Liver (tissue), 9 donors: ENCODE data around the gene KNG1. TPM values are rescaled to one million over a fixed set of nuclear protein-coding genes. Genes with fewer than 3 reads are reported as not detected.

Experiments used
- DNase-seq: peaks from one replicate; pipeline ENCODE4 v3.0.0-alpha.2; 2017; ENCODE audit warnings: low spot score
- H3K27ac ChIP-seq, 2 donors: one replicate each; pipeline ENCODE4 v1.7.0; 2013; ENCODE audit warnings: inconsistent platforms in 2 of 2, low read length in 2 of 2, control low read depth in 1 of 2, low read depth in 1 of 2, mild to moderate bottlenecking in 1 of 2
- H3K27me3 ChIP-seq, 4 donors: one replicate each; pipeline versions ENCODE4 v1.6.1 to v1.7.0; 2013; ENCODE audit warnings: low read length in 3 of 4, inconsistent platforms in 1 of 4, mild to moderate bottlenecking in 1 of 4, moderate library complexity in 1 of 4; ENCODE audit not compliant: control insufficient read depth in 4 of 4, insufficient read depth in 4 of 4
- H3K36me3 ChIP-seq, 4 donors: one replicate each; pipeline versions ENCODE4 v1.6.1 to v1.7.0; 2013; ENCODE audit warnings: low read length in 3 of 4, mild to moderate bottlenecking in 3 of 4, low read depth in 1 of 4, moderate library complexity in 1 of 4; ENCODE audit not compliant: control insufficient read depth in 4 of 4, insufficient read depth in 3 of 4
- H3K4me1 ChIP-seq, 4 donors: one replicate each; pipeline versions ENCODE4 v1.6.1 to v1.7.0; 2013; ENCODE audit warnings: low read length in 3 of 4, mild to moderate bottlenecking in 3 of 4, moderate library complexity in 1 of 4; ENCODE audit not compliant: control insufficient read depth in 4 of 4, insufficient read depth in 4 of 4
- H3K4me3 ChIP-seq, 3 donors: one replicate each; pipeline versions ENCODE4 v1.6.1 to v1.7.0; 2013; ENCODE audit warnings: low read length in 3 of 3, control low read depth in 1 of 3, low read depth in 1 of 3, mild to moderate bottlenecking in 1 of 3
- H3K9ac ChIP-seq, 2 donors: one replicate each; pipeline ENCODE4 v1.7.0; 2013; ENCODE audit warnings: low read length in 2 of 2, mild to moderate bottlenecking in 2 of 2, moderate library complexity in 2 of 2, control low read depth in 1 of 2, low read depth in 1 of 2
- H3K9me3 ChIP-seq, 4 donors: one replicate each; pipeline versions ENCODE4 v1.6.1 to v1.7.0; 2013; ENCODE audit warnings: low read length in 3 of 4; ENCODE audit not compliant: control insufficient read depth in 4 of 4
- CTCF ChIP-seq: fragments of 150-350 bp; IDR thresholded peaks from 2 replicates; pipeline ENCODE4 v1.5.1; 2017; ENCODE audit warnings: improper control_type of control experiment, low read depth, low read length; ENCODE audit not compliant: missing input control
- EGR1 ChIP-seq, 2 donors: IDR thresholded peaks; 2 replicates each; pipeline ENCODE4 v1.6.1; 2016 to 2018; ENCODE audit warnings: antibody characterized with exemption in 2 of 2, low read depth in 2 of 2
- FOXA2 ChIP-seq: IDR thresholded peaks from 2 replicates; pipeline ENCODE4 v1.6.1; 2016; ENCODE audit warnings: antibody characterized with exemption
- GABPA ChIP-seq, 2 donors: IDR thresholded peaks in 1 of 2; conservative IDR thresholded peaks in 1 of 2; 2 replicates each; pipeline ENCODE4 v1.6.1; 2016; ENCODE audit warnings: antibody characterized with exemption in 2 of 2, mild to moderate bottlenecking in 1 of 2, moderate library complexity in 1 of 2
- HNF4A ChIP-seq, 2 donors: conservative IDR thresholded peaks; 2 replicates each; pipeline ENCODE4 v1.6.1; 2016; ENCODE audit warnings: antibody characterized with exemption in 2 of 2, mild to moderate bottlenecking in 2 of 2
- HNF4G ChIP-seq: IDR thresholded peaks from 2 replicates; pipeline ENCODE4 v1.6.1; 2016; ENCODE audit warnings: antibody characterized with exemption
- MAX ChIP-seq: IDR thresholded peaks from 2 replicates; pipeline ENCODE4 v1.6.1; 2016; ENCODE audit warnings: antibody characterized with exemption
- NR2F2 ChIP-seq: IDR thresholded peaks from 2 replicates; pipeline ENCODE4 v1.6.1; 2016; ENCODE audit warnings: antibody characterized with exemption
- RAD21 ChIP-seq, 2 donors: IDR thresholded peaks; 2 replicates each; pipeline ENCODE4 v1.6.1; 2016; ENCODE audit warnings: antibody characterized with exemption in 2 of 2, mild to moderate bottlenecking in 2 of 2
- REST ChIP-seq: IDR thresholded peaks from 2 replicates; pipeline ENCODE4 v1.6.1; 2016; ENCODE audit warnings: antibody characterized with exemption, mild to moderate bottlenecking
- RXRA ChIP-seq, 2 donors: IDR thresholded peaks; 2 replicates each; pipeline ENCODE4 v1.6.1; 2017 to 2018; ENCODE audit warnings: antibody characterized with exemption in 2 of 2, mild to moderate bottlenecking in 1 of 2
- TAF1 ChIP-seq: conservative IDR thresholded peaks from 2 replicates; pipeline ENCODE4 v1.6.1; 2016; ENCODE audit warnings: antibody characterized with exemption, mild to moderate bottlenecking
- YY1 ChIP-seq: IDR thresholded peaks from 2 replicates; pipeline ENCODE4 v1.6.1; 2016; ENCODE audit warnings: antibody characterized with exemption, mild to moderate bottlenecking
- WGBS: extraction: QIAGEN DNeasy Blood & Tissue Kit; methylation state at CpG from one replicate; pipeline ENCODE4 v1.1.7; 2013; 5-methylcytosine and 5-hydroxymethylcytosine counted together
- polyA plus RNA-seq, 2 donors: library from polyadenylated mRNA; stranded (reverse) in 1 of 2; unstranded in 1 of 2; fragments of 200-250 nt in 1 of 2; fragments of >200 nt in 1 of 2; fragmentation: Nextera tagmentation in 1 of 2; extraction: Ambion mirVana in 1 of 2; gene quantifications; one replicate each; pipeline versions ENCODE4 v1.2.1 to v1.2.3, GENCODE V29; 2013 to 2015
- total RNA-seq, 2 donors: library from RNA; depleted of rRNA; stranded (reverse); fragments of >200 nt; gene quantifications; one replicate each; pipeline ENCODE4 v1.2.3, GENCODE V29; 2014
- donor health status: healthy.
- donor health status: healthy.
- donor health status: healthy.
- donor health status: healthy.
- donor health status: healthy.

KNG1 gene
- total and polyA plus RNA-seq, 4 donors, result 605 to 918 (median 716) TPM

GRCh38 chr3:186691676-186692075 lies 25.5 kb upstream of the KNG1 start:
- Histone ChIP-seq H3K27me3 (no peaks in the 10 kb centered on the region), H3K27ac (no peak overlapping the region), H3K4me3 (no peak overlapping the region), H3K4me1 (no peaks in the 10 kb centered on the region), H3K36me3 (no peaks in the 10 kb centered on the region), H3K9me3 (no peaks in the 10 kb centered on the region), H3K9ac (no peak overlapping the region)
- 94% methylated on average over 7 of the region's 7 CpGs for WGBS
- DNase-seq, result no peak
- TF ChIP-seq TAF1 (no peak), YY1 (no peak), RAD21 (IDR thresholded peaks at IDR 0.05) (no peak), RXRA (IDR thresholded peaks at IDR 0.05) (no peak), NR2F2 (no peak), FOXA2 (no peak)

- TF ChIP-seq NR2F2, result no peak
- TF ChIP-seq MAX, result no peak
- no peak for TF ChIP-seq FOXA2
- no peak for TF ChIP-seq REST
- TF ChIP-seq RXRA (IDR thresholded peaks at IDR 0.05), result no peak
- no peak for TF ChIP-seq EGR1 (IDR thresholded peaks at IDR 0.05; ENCODE audit: low read depth in 2 of 2)
- no peaks in the 10 kb centered on the region for H3K4me1 ChIP-seq
- H3K4me3 ChIP-seq, result no peak overlapping the region
- H3K27ac ChIP-seq, result no peak overlapping the region
- H3K9me3 ChIP-seq, result no peaks in the 10 kb centered on the region
- no peak for DNase-seq
- no peaks in the 10 kb centered on the region for H3K36me3 ChIP-seq
- H3K9ac ChIP-seq, result no peak overlapping the region
- H3K27me3 ChIP-seq, result no peaks in the 10 kb centered on the region
- WGBS, result 92% methylated on average over 3 of the region's 3 CpGs
Measured at GRCh38 chr3:186693843-186694242, 23.3 kb upstream of the KNG1 start.

GRCh38 chr3:186694288-186695032 lies 22.7 kb upstream of the KNG1 start:
- TF ChIP-seq FOXA2, result no peak
- TF ChIP-seq RAD21 (IDR thresholded peaks at IDR 0.05), result no peak
- TF ChIP-seq RXRA (IDR thresholded peaks at IDR 0.05), result no peak
- TF ChIP-seq HNF4A (conservative IDR thresholded peaks at IDR 0.05), result no peak
- TF ChIP-seq CTCF, result no peak
- TF ChIP-seq GABPA (IDR thresholded peaks at IDR 0.05 in 1 of 2, conservative IDR thresholded peaks at IDR 0.05 in 1 of 2), result no peak
- no peak for TF ChIP-seq NR2F2
- no peak for TF ChIP-seq HNF4G
- no peak overlapping the region for H3K9ac ChIP-seq
- no peaks in the 10 kb centered on the region for H3K27me3 ChIP-seq
- no peak for DNase-seq
- H3K4me3 ChIP-seq, result no peak overlapping the region
- H3K27ac ChIP-seq, result no peak overlapping the region
- H3K4me1 ChIP-seq, result no peaks in the 10 kb centered on the region
- no peaks in the 10 kb centered on the region for H3K9me3 ChIP-seq
- 77% methylated on average over 6 of the region's 6 CpGs for WGBS
- no peaks in the 10 kb centered on the region for H3K36me3 ChIP-seq
